ENCODE measurements around the gene GFER.
"Not testable (repeated sequence)": the region's sequence is repeated elsewhere in the genome, so short reads cannot be mapped to it uniquely, and the experiment has no call there.

Gene GFER

DNA sequence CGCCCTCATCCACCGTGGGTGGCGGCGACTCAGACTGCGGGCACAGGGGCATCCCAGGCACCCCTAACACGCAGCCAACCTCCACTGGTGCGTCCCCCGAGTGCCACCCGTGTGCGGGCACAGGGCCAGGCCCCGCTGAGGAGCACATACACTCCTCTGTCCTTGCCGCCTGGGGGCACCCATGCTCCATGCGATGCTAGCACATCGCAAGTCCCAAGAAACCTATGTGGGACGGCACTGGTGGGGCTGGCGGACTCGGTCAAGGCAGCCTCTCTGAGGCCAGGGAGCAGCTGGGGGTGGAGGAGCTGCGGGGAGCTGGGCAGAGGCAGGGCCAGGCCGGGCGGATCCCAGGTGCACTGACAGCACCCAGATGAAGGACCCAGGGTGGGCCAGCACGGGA is 21.7 kb downstream of the GFER start:
- DNase-seq (ENCODE audit: low read depth, low spot score): no peak

GRCh38 chr16:2006317-2006716 is 22.3 kb downstream of the GFER start:
- DNase-seq (ENCODE audit: low read depth, low spot score): no peak

- no peak for DNase-seq (ENCODE audit: low read depth, low spot score)
These were observed 23.3 kb downstream of the GFER start for GRCh38 chr16:2007081-2007836.

DNA sequence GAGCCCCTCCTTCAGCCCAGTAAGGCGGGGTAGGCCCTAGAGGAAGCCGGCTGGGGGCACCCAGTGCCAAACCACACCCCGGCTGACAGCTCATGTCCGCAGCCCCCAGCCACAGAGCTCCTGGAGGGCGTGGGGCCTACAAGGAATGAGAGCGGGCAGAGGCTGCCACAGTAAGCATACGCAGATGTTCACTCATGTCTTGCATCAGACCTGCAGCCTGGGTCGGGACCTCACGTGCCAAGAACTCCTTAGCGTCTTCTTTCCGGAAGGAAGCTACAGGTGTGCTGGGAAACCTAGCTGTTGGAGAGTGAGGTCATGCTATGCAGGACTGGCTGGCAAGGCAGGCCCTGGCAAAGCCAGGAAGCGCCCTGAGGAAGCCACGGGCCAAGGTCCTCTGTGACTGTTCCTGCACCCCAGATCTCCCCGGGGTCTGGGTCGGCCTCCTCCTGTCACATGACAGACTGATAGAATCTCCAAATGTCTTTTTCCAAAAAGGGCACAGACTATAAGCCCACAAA is 24.1 kb downstream of the GFER start:
- DNase-seq (ENCODE audit: low read depth, low spot score): no peak

- no peak for DNase-seq (ENCODE audit: low read depth, low spot score)
These were observed 24.7 kb downstream of the GFER start for GRCh38 chr16:2008631-2009163.

- DNase-seq (ENCODE audit: low read depth, low spot score): no peak
These were observed 25.2 kb downstream of the GFER start for GRCh38 chr16:2009164-2009711.

DNA sequence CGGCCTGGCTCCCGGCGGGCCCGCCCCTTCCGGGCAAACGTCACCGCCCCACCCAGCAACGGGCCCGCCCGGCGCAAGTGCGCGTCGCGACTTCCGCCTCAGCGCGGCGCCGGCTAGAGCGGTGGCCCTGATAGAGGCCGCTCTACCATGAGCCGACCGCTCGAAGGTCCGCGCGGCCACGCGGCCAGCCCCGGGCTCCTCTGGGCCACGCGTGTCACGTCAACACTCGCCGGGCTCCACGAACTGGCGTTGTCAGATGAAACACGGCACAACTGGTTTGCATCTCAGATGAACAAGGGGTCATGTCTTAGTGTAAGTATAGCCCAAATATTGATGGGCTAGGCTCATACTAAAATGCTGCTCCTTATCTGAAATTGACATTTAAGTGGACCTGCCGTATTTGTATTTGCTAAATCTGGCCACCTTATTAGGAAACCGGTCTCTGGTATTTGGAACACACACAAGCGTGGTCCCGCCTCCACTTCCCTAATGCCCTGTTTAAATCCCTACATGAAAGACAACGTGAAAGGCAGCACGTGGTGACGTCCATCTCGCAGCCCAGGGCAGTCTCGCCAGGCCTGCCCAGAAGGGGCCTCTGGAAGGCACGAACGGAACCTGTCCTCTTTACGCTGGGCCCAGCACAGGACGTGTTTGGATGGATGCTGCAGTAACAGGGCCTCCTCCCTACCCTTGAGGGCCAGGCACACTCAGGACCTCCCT is 26.0 kb downstream of the GFER start, which contains the start of gene ZNF598:
ZNF598 (minus strand) TSS at position 31 of the 720 bp plus-strand sequence.
- DNase-seq (ENCODE audit: low read depth, low spot score): no peak

DNA sequence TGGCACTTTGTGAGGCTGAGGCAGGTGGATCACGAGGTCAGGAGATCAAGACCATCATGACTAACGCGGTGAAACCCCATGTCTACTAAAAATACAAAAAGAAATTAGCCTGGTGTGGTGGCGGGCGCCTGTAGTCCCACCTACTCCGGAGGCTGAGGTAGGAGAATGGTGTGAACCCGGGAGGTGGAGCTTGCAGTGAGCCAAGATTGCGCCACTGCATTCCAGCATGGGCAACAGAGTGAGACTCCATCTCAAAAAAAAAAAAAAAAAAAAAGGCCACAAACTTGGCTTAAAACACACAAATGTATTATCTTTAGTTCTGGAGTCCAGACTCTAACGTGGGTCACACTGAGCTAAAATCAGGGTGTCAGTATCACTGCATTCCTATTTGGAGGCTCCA is 27.7 kb downstream of the GFER start:
- not testable (repeated sequence) for DNase-seq (ENCODE audit: low read depth, low spot score)

- no peak for DNase-seq (ENCODE audit: low read depth, low spot score)
These were observed 29.5 kb downstream of the GFER start for GRCh38 chr16:2013527-2013926.

- DNase-seq (ENCODE audit: low read depth, low spot score): no peak
These were observed 31.3 kb downstream of the GFER start for GRCh38 chr16:2015117-2015946.

DNA sequence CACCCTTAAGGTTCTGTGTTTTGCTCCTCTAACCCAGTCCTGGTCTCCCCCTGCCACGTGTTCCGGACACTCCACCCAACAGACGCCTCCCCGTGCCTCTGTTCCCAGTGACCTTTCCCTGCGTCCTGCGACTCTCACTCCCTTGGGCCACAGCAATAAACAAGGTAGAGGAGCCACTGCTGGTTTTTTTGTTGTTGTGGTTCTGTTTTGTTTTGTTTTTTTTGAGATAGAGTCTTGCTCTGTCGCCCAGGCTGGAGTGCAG is 31.9 kb downstream of the GFER start:
- DNase-seq (ENCODE audit: low read depth, low spot score): no peak

- no peak for DNase-seq (ENCODE audit: low read depth, low spot score)
These were observed 32.5 kb downstream of the GFER start for GRCh38 chr16:2016407-2016922.

DNA sequence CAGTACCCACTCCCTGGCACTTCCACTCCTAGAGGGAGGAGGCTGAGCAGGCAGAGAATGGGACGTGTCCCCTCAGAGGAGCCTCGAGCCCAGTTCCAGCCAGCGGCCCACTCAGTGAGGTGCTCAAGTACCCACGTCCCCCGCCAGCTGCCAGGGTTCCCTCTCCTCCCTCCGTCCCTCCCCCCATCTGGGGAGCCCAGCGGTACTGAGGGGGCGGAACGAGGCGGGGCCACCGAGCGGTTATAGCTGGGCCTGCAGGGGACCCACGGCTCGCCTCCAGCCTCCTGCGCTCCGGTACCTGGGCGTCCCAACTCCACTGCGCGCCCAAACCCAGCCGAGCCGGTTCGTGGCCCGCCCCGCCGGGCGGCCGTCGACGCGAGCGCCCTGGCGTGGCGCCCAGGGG is 35.5 kb downstream of the GFER start, which contains the start of gene NPW:
NPW (plus strand) TSS at position 268 of the 403 bp plus-strand sequence.
- DNase-seq (ENCODE audit: low read depth, low spot score): no peak

DNA sequence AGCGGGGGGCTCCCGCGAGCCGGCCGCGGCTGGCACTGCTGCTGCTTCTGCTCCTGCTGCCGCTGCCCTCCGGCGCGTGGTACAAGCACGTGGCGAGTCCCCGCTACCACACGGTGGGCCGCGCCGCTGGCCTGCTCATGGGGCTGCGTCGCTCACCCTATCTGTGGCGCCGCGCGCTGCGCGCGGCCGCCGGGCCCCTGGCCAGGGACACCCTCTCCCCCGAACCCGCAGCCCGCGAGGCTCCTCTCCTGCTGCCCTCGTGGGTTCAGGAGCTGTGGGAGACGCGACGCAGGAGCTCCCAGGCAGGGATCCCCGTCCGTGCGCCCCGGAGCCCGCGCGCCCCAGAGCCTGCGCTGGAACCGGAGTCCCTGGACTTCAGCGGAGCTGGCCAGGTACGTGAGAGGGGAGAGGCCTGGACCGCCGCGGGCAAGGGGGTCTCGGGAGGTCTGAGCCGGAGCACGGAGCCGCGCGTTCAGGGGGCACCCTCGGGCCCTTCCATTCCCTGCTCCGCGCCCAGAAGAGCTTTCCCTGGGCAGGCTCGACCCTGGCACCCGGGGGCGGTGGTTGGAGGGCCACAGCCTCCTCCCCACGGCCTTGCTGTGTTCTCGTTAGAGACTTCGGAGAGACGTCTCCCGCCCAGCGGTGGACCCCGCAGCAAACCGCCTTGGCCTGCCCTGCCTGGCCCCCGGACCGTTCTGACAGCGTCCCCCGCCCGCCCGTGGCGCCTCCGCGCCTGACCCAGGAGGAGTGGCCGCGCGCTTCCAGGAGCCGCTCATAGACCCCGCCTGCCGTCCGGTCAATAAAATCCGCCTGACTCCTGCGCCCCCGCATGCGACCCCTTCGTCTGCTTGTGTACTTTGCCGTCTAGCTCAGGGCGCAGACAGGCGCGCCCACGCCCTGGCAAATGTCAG is 36.2 kb downstream of the GFER start:
- no peak for DNase-seq (ENCODE audit: low read depth, low spot score)

DNA sequence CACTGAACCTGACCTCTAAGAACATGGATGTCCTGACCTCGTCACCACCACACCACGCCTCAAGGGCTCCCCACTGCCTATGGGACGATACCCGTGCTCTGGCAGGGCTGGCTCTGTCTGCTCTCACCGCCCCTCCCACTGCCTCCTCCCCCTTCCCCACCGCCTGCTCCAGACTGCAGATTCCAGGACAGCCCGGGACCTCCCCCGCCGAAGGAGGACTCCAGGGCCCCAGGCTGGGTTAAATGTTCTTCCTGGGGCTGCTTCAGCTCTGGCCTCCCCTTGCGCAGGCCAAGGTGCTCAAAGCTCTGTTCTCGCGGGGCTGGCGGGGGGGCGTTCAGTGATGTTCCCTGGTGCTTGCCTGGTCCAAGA is 38.7 kb downstream of the GFER start:
- no peak for DNase-seq (ENCODE audit: low read depth, low spot score)

GRCh38 chr16:2023092-2024031 is 39.4 kb downstream of the GFER start:
- no peak for DNase-seq (ENCODE audit: low read depth, low spot score)

- no peak for DNase-seq (ENCODE audit: low read depth, low spot score)
These were observed 40.0 kb downstream of the GFER start for GRCh38 chr16:2024032-2024420.

- DNase-seq (ENCODE audit: low read depth, low spot score): no peak
These were observed 41.3 kb downstream of the GFER start for GRCh38 chr16:2025251-2025650.

GRCh38 chr16:2025878-2026460 is 42.0 kb downstream of the GFER start:
- no peak for DNase-seq (ENCODE audit: low read depth, low spot score)
